ENCODE results near the gene MAP4K3.
"Not testable (repeated sequence)": the region's sequence is repeated elsewhere in the genome, so short reads cannot be mapped to it uniquely, and the experiment has no call there.

MAP4K3 gene

GRCh38 chr2:39289609-39290008 lies 147.5 kb downstream of the MAP4K3 start:
- no peak for DNase-seq

DNA sequence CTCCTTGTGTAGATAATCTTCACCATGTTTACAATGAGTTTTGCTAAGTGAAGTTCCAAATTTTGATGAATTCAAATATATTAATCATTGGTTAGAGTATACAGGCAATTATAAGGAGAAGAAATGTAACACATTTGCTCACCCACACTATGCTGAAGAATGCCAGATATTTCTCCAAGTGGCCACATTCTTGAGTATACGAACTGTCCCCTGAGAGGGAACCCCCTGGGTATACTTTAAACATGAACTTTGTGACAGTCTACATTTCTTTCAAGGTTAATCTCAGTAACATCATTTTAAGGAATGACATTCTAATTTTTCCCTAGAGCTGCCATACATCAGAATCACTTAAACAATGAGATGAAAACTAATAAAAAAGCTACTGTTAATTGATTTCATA lies 153.5 kb downstream of the MAP4K3 start:
- no peak for DNase-seq

DNA sequence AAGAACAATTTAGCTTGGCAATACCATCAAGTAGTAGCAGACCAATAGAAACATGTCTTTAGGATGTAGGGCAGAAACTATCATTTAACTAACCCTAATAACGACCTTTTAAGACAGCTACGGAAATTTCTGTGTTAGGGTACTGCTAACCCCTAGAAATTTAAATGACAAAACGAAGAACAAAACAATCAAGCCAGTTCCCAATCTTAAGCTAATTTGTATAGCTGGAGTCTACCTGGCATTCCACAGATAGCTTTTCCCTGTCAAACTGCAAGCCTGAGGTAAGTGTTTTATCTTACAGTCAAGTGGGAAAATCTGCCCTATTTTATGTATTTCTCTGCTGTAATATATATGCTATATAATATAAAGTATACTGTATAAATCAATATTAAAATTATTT lies 155.7 kb downstream of the MAP4K3 start:
- DNase-seq = no peak

DNA sequence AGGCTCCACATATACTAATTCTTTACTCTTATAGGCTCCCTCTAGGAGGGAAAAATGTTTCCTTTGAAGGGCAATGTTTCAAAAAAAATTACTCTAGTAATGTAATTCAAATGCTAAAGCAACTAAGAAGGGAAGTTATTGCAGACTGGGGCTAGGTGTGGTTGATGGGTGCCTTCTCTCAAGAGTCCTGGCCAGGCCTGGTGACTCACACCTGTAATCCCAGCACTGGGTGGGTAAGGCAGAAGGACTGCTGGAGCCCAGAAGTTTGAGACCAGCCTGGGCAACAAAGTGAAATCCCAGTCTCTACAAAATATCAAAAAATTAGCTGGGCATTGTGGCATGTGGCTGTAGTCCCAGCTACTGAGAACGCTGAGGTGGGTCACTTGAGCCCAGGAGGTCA lies 162.1 kb downstream of the MAP4K3 start:
- no peak for DNase-seq

DNA sequence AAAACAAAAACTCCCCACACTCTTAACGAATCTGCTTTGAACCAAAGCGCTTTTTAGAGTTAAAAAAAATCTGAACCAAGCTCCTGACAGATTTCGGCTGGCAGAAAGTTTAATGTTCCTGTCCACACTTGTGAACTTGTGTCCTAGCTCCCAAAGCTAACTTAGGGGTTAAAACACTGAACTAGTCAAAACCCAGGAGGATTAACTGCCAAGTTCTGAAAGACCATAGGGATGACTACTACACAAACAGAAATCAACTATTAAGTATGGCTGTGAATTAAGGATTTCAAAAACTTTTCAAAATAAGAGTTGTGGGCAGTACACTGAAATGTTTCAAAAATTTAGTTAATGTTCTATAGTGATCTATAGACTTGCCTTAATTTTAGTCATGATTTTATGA lies 167.1 kb downstream of the MAP4K3 start:
- no peak for DNase-seq

- DNase-seq = no peak
Measured at GRCh38 chr2:39266916-39267434, 170.1 kb downstream of the MAP4K3 start.

DNA sequence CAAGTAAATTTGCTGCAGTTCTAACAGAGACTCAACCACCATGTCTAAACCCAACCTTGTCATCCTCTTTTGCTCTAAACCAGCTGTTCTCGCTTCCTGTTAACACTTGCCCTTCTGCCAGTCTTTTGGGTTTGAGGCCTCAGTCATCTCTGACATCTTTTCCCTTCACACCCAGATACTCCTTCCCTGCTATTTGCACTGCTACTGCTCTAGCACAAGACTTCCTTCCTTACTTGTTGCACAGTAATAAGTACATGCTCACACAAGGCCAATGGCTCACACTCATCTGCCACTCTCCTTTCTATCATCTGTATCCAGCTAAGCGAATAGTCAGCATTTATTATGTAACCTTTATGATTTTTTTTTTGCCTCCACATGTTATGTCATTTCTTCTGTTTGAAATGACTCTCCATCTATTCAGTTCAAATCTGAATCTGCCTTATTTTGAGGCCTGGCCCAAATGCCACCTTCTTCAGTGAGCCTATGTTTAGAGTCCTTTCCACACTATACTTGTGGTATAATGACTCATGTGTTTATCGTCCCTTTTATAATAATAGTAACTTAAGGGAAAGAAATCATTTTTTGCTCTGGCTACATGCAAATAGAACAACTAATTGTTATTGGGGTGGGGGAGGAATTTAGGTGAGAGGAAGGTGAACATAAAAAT lies 170.8 kb downstream of the MAP4K3 start:
- DNase-seq = no peak

- DNase-seq = no peak
Measured at GRCh38 chr2:39265315-39265714, 171.8 kb downstream of the MAP4K3 start.

GRCh38 chr2:39264733-39265132 lies 172.4 kb downstream of the MAP4K3 start:
- no peak for DNase-seq

DNA sequence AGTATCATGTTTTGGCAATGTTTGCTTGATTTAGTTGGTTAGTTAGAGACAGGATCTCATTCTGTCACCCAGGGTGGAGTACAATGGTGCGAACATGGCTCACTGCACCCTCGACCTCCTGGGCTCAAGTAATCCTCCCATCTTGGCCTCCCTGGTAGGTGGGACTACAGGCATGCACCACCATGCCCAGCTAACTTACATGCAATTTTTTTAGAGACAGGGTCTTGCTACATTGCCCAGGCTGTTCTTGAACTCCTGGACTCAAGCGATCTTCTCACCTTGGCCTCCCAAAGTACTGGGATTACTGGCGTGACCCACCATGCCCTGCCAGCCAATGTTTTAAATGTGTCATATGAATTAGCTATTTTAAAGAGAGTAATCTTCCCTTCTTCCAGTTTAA lies 177.0 kb downstream of the MAP4K3 start:
- no peak for DNase-seq

- DNase-seq = no peak
Measured at GRCh38 chr2:39256040-39256439, 181.0 kb downstream of the MAP4K3 start.

DNA sequence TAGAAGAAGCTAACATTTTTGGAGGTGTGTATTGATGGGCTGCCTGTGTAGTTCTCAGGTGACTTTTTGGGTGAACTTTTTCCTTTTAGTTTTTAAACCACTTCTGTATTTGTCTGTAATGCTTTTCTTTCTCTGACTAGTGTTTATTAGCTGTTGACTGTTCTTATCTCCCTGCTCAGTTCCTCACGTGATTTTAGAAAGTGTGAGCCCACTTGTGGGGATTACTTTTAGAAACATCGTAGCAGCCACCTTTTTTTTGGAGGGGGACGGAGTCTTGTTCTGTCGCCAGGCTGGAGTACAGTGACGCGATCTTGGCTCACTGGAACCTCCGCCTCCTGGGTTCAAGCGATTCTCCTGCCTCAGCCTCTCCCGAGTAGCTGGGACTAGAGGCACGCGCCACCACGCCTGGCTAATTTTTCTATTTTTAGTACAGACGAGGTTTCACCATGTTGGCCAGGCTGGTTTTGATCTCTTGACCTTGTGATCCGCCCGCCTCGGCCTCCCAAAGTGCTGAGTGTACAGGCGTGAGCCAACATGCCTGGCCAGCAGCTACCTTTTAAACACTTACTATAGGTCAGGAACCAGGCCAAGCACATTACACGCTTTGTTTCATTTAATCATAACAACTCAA lies 184.1 kb downstream of the MAP4K3 start:
- no peak for DNase-seq

DNA sequence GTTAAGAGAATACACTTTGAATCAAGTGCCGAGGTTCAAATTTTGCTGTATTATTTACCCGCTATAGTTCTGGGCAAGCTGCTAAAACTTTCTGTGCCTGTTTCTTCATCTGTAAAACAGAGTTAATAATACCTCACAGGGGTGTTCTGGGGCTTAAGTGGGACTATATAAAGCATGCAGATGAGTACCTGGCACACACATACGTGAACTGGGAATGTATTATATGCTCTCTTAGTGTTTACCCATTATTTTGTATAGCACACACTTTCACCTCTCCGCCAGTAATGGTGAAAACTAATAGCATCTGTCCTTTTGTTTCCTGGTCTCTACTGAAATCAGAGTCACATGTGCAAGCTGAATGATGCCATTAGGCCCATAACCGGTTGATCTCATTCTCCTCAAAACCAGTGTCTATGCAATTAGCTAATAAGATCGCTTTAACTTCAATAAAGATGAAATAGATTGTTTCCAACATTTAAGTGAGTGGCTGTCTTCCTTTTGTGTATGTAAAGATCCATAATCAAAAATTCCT lies 189.5 kb downstream of the MAP4K3 start:
- no peak for DNase-seq

DNA sequence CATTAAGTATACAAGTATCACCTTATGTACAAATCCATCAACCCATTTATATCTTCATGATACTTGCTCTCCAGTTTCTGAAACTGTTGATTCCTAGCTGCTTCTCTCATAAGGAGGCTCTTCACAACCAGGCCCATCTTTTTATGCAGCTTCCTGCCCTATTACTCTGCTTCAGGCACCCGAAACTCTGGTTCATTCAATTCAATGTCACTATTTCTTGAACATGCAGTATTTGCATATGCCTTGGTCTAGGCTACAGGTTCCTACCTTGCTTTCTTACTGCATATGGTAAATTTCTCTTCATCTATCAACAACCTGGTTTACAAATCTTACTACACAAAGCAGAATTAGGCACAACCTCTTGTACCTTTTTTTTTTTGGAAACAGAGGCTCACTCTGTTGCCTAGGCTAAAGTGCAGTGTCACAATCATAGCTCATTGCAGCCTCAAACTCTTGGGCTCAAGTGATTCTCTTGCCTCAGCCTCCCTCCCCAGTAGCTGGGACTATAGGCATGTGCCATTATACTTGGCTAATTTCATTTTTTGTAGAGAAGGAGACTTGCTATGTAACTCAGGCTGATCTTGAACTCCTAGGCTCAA lies 190.6 kb downstream of the MAP4K3 start:
- no peak for DNase-seq

- not testable (repeated sequence) for DNase-seq
Measured at GRCh38 chr2:39244963-39245625, 192.0 kb downstream of the MAP4K3 start.

DNA sequence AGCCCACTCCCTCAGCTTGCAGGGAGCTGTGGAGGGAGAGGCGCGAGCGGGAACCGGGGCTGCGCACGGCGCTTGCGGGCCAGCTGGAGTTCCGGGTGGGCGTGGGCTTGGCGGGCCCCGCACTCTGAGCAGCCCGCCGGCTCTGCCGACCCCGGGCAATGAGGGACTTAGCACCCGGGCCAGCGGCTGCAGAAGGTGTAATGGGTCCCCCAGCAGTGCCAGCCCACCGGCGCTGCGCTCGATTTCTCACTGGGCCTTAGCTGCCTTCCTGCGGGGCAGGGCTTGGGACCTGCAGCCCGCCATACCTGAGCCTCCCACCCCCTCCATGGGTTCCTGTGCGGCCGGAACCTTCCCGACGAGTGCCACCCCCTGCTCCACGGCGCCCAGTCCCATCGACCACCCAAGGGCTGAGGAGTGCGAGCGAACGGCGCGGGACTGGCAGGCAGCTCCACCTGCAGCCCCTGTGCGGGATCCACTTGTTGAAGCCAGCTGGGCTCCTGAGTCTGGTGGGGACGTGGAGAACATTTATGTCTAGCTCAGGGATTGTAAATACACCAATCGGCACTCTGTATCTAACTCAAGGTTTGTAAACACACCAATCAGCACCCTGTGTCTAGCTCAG lies 192.7 kb downstream of the MAP4K3 start:
- DNase-seq = not testable (repeated sequence)

DNA sequence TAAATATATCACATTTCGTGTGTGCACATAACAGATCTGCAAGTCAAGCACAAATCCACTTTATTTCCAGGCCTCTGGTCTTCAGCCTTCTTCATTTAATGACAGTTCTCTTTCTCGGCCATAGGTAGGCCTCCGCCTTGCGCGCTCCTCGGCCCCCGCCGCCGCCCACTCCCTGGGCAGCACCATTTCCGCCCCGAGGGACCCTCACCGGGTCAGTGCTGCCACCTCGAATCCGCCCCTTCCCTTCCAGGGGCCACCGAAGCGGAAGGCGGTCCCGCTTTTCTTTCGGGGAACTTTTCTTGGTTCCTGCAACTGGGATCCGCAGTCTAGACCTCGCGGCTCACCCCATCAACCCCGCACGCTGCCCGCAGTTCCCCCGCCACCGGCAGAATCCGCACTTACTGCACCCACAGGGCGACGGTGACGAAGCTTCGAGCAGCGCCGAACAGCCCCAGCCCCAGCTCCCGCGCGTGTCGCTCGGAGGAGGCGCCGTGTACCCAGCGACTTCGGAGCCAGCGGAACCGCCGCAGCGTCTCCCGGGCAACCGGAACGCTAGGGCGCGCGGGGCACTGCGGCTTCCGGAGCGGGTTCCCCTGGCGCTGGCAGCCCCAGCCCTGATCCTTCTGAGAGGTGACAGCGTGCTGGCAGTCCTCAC lies 193.5 kb downstream of the MAP4K3 start, which contains the start of gene CDKL4:
TSS of gene CDKL4 (minus strand) at position 502 of the 655 bp plus-strand sequence.
- DNase-seq = no peak

DNA sequence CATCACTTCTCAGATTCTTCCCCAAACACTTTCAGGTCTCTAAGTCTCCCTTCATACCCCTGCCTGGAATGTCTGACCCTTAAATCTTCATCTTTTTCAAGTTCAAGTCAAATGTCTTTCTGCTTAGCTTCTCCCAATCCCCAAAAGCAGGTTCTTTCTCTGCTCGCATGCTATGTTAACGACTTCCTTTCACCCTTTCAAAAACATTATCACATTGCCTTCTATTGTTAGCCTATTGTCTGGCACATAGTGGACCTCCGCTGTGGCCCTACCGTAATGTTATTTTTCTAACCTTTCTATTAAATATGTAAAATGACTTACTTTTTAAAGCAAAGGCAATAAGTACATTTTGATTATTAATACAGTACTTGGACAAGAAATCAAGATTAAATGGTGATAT lies 195.5 kb downstream of the MAP4K3 start:
- no peak for DNase-seq

DNA sequence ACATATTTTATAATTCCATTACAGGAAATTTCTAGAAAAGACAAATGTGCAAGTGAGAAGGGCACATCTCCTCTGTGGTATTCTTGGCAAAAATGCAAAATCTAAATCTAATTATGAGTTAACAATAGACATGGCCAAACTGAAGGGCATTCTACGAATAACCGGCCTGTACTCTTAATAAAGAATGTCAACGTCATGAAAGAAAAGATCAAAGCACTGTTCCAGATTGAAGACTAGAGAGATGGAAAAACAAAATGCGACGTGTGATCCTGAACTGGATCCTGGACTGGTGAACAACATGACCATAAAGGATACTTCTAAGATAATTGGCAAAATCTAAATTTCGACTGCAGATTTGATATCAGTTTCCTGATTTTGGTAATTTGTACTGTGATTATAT lies 196.3 kb downstream of the MAP4K3 start:
- no peak for DNase-seq

DNA sequence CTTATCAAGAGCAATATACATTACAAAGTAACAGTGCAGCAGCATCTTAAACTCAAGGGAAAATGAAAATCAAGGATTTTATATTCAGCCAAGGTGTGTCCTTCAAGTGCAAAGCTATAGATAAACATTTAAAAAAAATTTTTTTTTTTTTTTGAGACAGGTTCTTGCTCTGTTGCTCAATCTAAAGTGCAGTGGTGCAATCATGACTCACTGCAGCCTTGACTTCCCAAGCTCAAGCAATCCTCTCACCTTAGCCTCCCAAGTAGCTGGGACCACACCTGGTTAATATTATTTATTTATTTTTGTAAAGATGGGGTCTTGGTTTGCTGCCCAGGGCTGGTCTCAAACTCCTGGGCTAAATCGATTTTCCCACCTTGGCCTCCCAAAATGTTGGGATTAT lies 202.3 kb downstream of the MAP4K3 start:
- DNase-seq = no peak

GRCh38 chr2:39232141-39232540 lies 204.9 kb downstream of the MAP4K3 start:
- DNase-seq = no peak
